T-helper 22 cell (primary cell): Measurements from ENCODE around the gene RUNX2.
"Not testable (repeated sequence)": the region's sequence is repeated elsewhere in the genome, so short reads cannot be mapped to it uniquely, and the experiment has no call there.

Source experiments
- DNase-seq: peaks from one replicate; pipeline ENCODE4 v3.0.0-alpha.2; 2020; ENCODE audit warnings: low read depth

The RUNX2 gene

GRCh38 chr6:45460166-45460565 is 132.0 kb downstream of the RUNX2 start:
- no peak for DNase-seq

- no peak for DNase-seq
Measured at GRCh38 chr6:45461486-45461885, 133.4 kb downstream of the RUNX2 start.

- no peak for DNase-seq
Measured at GRCh38 chr6:45462190-45463134, 134.3 kb downstream of the RUNX2 start.

GRCh38 chr6:45464685-45465084 is 136.6 kb downstream of the RUNX2 start:
- DNase-seq: no peak

GRCh38 chr6:45466686-45467085 is 138.6 kb downstream of the RUNX2 start:
- DNase-seq: no peak

- not testable (repeated sequence) for DNase-seq
Measured at GRCh38 chr6:45467417-45467816, 139.3 kb downstream of the RUNX2 start.

GRCh38 chr6:45467853-45468252 is 139.7 kb downstream of the RUNX2 start:
- DNase-seq: no peak

- DNase-seq: no peak
Measured at GRCh38 chr6:45469663-45470062, 141.5 kb downstream of the RUNX2 start.

GRCh38 chr6:45470131-45470738 is 142.1 kb downstream of the RUNX2 start:
- DNase-seq: no peak

GRCh38 chr6:45472382-45472781 is 144.3 kb downstream of the RUNX2 start:
- no peak for DNase-seq

GRCh38 chr6:45473121-45473993 is 145.2 kb downstream of the RUNX2 start:
- DNase-seq: no peak

- no peak for DNase-seq
Measured at GRCh38 chr6:45474376-45474775, 146.2 kb downstream of the RUNX2 start.

- no peak for DNase-seq
Measured at GRCh38 chr6:45476341-45476740, 148.2 kb downstream of the RUNX2 start.

- no peak for DNase-seq
Measured at GRCh38 chr6:45477278-45477677, 149.1 kb downstream of the RUNX2 start.

- DNase-seq: no peak
Measured at GRCh38 chr6:45477790-45478189, 149.7 kb downstream of the RUNX2 start.

GRCh38 chr6:45478240-45478639 is 150.1 kb downstream of the RUNX2 start:
- no peak for DNase-seq

- DNase-seq: no peak
Measured at GRCh38 chr6:45479834-45480751, 152.0 kb downstream of the RUNX2 start.

GRCh38 chr6:45480752-45481415 is 152.8 kb downstream of the RUNX2 start:
- no peak for DNase-seq

GRCh38 chr6:45483021-45483420 is 154.9 kb downstream of the RUNX2 start:
- no peak for DNase-seq

GRCh38 chr6:45483501-45483900 is 155.4 kb downstream of the RUNX2 start:
- DNase-seq: no peak

- DNase-seq: no peak
Measured at GRCh38 chr6:45486736-45487135, 158.6 kb downstream of the RUNX2 start.
